Measurements from ENCODE around the gene GRHPR.

GRHPR gene

GRCh38 chr9:37399336-37399735, 23.2 kb upstream of the GRHPR start:
- DNase-seq = no peak

- DNase-seq = no peak
Measured at GRCh38 chr9:37404590-37404989, 17.9 kb upstream of the GRHPR start.

DNA sequence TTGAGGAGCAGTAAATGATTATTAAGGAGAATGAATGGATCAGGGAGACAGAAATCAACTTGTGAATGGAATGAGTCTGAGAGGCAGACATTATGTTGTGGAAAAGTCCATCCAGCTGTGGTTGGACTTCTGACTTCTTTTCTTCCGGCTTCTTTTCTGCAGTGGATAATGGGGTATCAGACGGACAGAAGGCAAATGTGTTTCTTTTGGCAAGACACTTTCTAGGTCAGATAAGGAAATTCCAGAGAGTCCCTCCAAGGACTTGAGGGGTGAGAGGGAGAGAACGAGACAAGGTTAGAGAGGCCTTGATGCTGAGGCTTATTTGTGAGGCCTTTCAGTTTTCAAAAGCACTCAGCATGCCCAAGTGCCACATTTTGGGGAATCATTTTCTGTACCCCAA, 17.1 kb upstream of the GRHPR start:
- DNase-seq = no peak

- no peak for DNase-seq
Measured at GRCh38 chr9:37405764-37406380, 16.6 kb upstream of the GRHPR start.

- no peak for DNase-seq
Measured at GRCh38 chr9:37406603-37407401, 15.7 kb upstream of the GRHPR start.

DNA sequence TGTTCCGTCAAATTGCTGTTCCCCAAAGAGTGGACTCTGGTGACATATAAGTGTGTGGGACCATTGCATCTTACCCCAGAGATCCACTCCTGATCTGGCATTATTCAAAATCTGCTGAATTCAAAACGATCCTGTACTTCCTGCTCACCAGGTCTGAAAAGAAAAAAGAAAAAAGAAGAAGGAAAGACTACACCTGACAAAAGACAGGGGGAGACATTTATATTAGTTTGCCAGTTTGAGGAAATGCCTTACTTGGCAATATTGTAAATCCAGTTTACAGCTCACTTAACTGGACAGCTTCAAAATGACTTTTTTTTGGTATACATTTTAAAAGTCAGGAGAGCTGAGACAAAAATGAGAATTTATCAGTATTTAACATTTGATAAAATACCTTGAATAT, 15.0 kb upstream of the GRHPR start:
- DNase-seq = no peak

DNA sequence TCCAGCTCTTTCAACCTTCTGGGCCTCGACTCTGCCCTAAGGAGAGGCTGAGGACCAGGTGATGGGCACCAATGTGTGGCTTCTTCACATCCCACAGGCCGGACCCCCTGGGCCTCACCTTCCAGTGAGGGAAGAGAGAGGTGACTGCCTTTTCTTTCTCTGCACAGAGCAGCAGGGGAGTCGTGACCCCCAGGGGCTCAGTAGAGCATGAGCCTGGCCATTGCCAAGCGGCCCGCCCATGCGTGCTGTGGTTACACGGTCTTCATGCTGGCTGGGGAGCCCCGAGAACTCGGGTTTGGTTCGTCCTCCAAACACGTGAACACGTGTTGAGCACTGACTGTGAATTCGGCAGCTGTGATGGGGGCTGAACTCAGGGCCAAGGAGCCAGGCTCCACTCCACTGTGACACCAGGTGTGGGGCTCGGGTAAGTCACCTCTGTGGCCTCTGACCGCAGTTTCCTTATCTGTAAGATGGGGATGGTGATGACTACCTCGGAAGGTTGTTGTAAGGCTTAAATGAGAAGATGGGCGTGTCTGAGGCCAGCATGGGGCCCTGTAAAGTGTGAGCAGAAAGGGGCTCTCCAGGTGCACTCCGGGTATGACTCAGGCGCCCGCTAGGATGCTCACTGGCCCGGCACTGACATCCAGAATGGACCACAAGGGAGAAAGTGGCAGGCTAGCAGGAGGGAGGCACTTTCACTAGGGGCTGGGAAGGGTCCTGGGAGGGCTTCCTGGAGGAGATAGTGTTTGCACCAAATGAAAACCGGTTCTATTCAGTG, 13.4 kb upstream of the GRHPR start:
- no peak for DNase-seq

GRCh38 chr9:37410354-37410861, 12.1 kb upstream of the GRHPR start:
- DNase-seq = no peak

- no peak for DNase-seq
Measured at GRCh38 chr9:37410969-37411785, 11.3 kb upstream of the GRHPR start.

DNA sequence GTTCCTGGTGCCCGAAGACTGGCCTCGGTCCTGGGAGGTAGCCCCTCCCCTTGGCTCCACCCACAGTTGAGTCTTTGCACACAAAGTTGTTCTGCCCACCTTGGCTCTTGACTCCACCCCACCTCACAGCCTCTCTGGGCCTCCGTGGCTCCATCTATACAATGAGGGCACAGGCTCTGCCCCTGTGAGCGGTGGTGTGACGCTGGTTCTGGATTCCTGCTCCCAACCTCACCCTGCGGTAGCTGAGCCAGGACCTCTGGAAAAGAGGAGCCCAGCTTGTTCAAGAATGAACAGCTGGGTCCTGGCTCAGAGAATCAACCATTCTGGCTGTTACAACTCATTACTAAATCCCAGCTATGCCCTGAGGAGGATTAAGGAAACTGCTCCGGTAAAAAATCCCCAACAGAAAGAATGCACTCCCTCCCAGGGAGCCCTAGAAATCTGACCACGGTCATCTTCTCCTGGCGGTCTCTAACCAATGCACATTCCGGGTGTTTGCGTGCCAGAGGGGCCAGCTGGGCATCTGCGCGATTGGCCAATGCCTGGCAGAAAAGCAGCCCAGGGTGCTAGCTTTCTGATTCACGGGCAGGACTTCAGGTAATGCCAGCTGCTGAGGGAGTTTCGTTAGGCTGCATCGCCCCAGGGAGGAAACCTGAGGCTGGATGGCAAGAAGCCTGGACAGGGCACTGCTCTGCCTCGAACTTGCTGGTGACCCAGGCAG, 9.9 kb upstream of the GRHPR start:
- DNase-seq = no peak

DNA sequence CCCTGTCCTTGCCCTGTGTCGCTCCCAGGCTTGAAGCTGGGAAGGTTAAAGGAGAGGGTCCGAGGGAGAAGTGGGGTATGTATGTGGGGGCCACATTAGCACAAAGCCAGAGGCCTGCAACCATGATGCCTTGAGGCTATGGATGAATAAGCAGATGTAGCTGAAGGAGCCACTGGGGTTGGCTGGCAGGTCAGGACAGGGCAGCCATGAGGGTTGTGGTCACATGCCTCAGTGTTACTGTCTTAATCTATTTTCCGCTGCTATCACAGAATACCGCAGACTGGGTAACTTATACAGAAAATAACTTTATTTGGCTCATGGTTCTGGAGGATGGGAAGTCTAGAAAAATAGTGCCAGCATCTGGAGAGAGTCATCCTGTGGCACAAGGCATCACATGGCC, 9.2 kb upstream of the GRHPR start:
- DNase-seq = no peak

GRCh38 chr9:37414503-37414943, 8.0 kb upstream of the GRHPR start:
- DNase-seq = no peak

GRCh38 chr9:37415011-37415719, 7.3 kb upstream of the GRHPR start:
- DNase-seq = peak; percentile 33

GRCh38 chr9:37417252-37417803, 5.2 kb upstream of the GRHPR start:
- DNase-seq = no peak

DNA sequence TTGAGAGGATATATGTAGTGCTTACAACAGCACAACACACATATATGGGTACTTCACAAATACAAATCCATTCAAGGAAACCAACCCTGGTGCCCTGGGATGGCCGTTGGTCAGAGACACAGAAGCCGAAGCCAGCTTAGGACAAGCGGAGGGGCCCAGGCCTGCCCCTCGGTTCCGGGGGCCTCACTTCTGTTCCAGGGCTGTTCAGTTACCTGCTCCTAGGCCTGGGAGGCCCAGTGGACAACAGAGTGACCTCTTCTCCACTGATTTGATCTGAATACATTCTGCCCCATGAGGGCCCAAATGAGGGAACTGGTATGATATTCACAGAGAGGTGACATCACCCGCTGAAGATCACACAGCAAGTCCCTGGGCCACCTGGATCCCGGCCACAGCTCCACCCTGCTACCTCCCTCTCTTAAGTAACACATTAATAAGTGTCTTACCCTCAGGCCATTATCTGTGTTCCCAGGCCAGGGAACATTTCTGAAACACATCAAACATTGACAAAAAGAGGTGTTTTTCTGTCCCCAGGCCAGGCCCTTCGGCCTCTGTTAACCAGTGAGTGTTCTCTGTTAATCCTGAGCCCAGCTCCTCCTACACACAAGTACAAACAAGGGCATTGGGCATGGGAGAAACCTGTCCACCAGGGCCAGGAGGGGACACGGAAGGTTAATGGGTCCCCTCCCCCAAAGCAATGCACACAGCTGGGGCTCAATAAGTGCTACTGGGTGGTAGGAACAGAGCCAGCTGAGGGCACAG, 4.5 kb upstream of the GRHPR start:
- no peak for DNase-seq

- no peak for DNase-seq
Measured at GRCh38 chr9:37419204-37419603, 3.3 kb upstream of the GRHPR start.

GRCh38 chr9:37420271-37421215, 2.0 kb upstream of the GRHPR start:
- no peak for DNase-seq

DNA sequence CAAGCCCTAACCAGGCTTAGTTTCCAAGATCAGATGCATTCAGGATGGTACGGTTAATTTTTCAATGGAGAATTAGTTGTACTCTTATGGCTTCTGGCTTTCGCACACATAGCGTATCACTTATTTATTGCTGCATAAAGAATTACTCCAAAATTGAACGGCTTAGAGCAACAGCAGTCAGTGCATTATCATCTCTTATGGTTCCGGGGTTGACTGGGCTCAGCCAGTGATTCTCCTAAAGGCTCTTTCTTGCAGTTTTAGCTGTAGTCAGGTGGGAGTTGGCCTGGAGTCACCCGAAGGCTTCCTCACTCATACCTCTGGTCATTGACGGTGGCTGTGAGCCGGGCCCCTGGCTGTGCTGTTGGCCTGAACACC, 595 bp upstream of the GRHPR start:
- no peak for DNase-seq

- no peak for DNase-seq
Measured at GRCh38 chr9:37423508-37423907, 1.0 kb downstream of the GRHPR start.
